AG10803 (cell line): Measurements from ENCODE around the gene ZNF133.

Experiments used
- DNase-seq: peaks from one replicate; pipeline ENCODE4 v3.0.0; 2010; ENCODE audit warnings: low read depth
- H3K4me3 ChIP-seq: 2 replicates; pipeline ENCODE4 v1.5.1; 2011; ENCODE audit warnings: mild to moderate bottlenecking, low read length, control low read depth
- CTCF ChIP-seq: conservative IDR thresholded peaks from 2 replicates; pipeline ENCODE4 v1.5.1; 2011; ENCODE audit warnings: mild to moderate bottlenecking, low read length, control low read depth, inconsistent platforms

The ZNF133 gene

DNA sequence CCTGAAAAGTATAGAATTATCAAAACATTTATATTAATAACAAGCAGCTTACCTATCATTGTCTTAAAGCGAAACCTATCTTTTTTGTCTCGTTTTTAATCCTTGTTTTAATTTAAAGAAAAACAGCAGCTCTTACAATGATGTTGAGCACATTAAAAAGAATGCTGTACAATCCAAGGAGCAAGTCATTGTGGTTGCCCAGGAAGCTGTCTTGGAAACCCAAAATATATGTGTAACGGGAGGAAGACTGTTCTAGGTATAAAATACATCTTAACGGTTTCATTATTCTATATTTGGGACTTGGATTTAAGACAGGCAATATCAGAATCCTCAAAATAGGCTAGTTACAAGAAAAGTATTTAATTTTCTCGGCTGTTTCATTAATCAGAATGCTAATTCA, 21.7 kb downstream of the ZNF133 start:
- DNase-seq, result no peak
- TF ChIP-seq CTCF, result no peak
- no peak overlapping the region for H3K4me3 ChIP-seq

- TF ChIP-seq CTCF, result no peak
- no peak for DNase-seq
- H3K4me3 ChIP-seq, result no peak overlapping the region
Observed at GRCh38 chr20:18310592-18310991, 22.3 kb downstream of the ZNF133 start.

- no peak for DNase-seq
- H3K4me3 ChIP-seq, result no peak overlapping the region
- no peak for TF ChIP-seq CTCF
Observed at GRCh38 chr20:18312723-18313122, 24.4 kb downstream of the ZNF133 start.

DNA sequence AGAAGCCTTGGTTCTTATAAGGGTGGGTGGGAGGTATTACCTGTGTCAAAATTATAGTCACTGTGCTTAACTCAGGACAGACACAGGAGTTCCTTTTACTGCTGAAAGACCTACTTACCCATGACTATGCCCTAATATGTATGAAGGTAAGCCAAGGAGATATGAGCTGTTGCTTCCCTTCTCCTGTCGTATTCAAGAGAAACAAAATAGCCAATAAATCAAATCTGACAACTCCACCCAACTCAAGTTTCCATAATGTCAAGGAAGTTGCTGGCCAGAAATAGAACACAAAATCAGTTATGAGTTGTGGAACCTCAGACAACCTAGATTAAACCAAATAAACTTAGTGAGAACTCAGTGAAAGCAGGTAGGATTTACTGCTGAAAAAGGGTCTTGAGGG, 25.1 kb downstream of the ZNF133 start:
- no peak overlapping the region for H3K4me3 ChIP-seq
- TF ChIP-seq CTCF, result no peak
- DNase-seq, result no peak

DNA sequence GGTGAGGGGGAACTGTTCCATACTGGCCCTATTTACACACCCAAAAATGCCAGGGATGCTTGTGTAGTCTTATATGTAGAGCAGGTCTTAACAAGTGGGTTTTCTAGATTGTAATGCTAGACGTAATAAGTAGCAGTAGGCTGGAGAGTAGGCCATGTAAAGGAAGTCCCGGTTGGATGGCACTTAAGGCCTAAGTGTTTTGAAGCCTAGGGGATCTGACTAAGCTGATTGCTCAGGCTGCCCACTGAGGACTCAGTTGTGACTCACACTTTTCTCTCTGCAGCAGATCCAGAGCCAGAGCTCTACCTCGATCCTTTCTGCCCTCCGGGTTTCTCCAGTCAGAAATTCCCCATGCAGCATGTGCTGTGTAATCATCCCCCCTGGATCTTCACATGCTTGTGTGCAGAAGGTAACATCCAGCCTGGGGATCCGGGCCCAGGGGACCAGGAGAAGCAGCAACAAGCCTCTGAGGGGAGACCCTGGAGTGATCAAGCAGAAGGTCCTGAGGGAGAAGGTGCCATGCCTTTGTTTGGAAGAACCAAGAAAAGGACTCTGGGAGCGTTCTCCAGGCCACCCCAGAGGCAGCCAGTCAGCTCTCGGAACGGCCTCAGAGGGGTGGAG, 26.6 kb downstream of the ZNF133 start:
- no peak for TF ChIP-seq CTCF
- peak; percentile 51 for DNase-seq

DNA sequence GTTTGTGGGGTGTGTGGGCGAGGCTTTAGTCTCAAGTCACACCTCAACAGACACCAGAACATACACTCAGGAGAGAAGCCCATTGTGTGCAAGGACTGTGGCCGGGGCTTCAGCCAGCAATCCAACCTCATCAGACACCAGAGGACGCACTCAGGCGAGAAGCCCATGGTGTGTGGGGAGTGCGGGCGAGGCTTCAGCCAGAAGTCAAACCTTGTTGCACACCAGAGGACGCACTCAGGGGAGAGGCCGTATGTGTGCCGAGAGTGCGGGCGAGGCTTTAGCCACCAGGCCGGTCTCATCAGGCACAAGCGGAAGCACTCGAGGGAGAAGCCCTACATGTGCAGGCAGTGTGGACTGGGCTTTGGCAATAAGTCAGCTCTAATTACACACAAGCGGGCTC, 27.8 kb downstream of the ZNF133 start:
- no peak for DNase-seq
- no peak for TF ChIP-seq CTCF
- no peak overlapping the region for H3K4me3 ChIP-seq

More for the DNA sequence above, 26.6 kb downstream of the ZNF133 start:
- H3K4me3 ChIP-seq, result no peak overlapping the region

GRCh38 chr20:18321316-18321715, 33.0 kb downstream of the ZNF133 start:
- TF ChIP-seq CTCF, result no peak
- H3K4me3 ChIP-seq, result no peak overlapping the region
- no peak for DNase-seq
